Liver (tissue), 9 donors: ENCODE results near the gene EFNA2. TPM values are rescaled to one million over a fixed set of nuclear protein-coding genes. Genes with fewer than 3 reads are reported as not detected.

Experiments used
- DNase-seq: peaks from one replicate; pipeline ENCODE4 v3.0.0-alpha.2; 2017; ENCODE audit warnings: low spot score
- H3K27ac ChIP-seq, 2 donors: one replicate each; pipeline ENCODE4 v1.7.0; 2013; ENCODE audit warnings: inconsistent platforms in 2 of 2, low read length in 2 of 2, control low read depth in 1 of 2, low read depth in 1 of 2, mild to moderate bottlenecking in 1 of 2
- H3K27me3 ChIP-seq, 4 donors: one replicate each; pipeline versions ENCODE4 v1.6.1 to v1.7.0; 2013; ENCODE audit warnings: low read length in 3 of 4, inconsistent platforms in 1 of 4, mild to moderate bottlenecking in 1 of 4, moderate library complexity in 1 of 4; ENCODE audit not compliant: control insufficient read depth in 4 of 4, insufficient read depth in 4 of 4
- H3K36me3 ChIP-seq, 4 donors: one replicate each; pipeline versions ENCODE4 v1.6.1 to v1.7.0; 2013; ENCODE audit warnings: low read length in 3 of 4, mild to moderate bottlenecking in 3 of 4, low read depth in 1 of 4, moderate library complexity in 1 of 4; ENCODE audit not compliant: control insufficient read depth in 4 of 4, insufficient read depth in 3 of 4
- H3K4me1 ChIP-seq, 4 donors: one replicate each; pipeline versions ENCODE4 v1.6.1 to v1.7.0; 2013; ENCODE audit warnings: low read length in 3 of 4, mild to moderate bottlenecking in 3 of 4, moderate library complexity in 1 of 4; ENCODE audit not compliant: control insufficient read depth in 4 of 4, insufficient read depth in 4 of 4
- H3K4me3 ChIP-seq, 3 donors: one replicate each; pipeline versions ENCODE4 v1.6.1 to v1.7.0; 2013; ENCODE audit warnings: low read length in 3 of 3, control low read depth in 1 of 3, low read depth in 1 of 3, mild to moderate bottlenecking in 1 of 3
- H3K9ac ChIP-seq, 2 donors: one replicate each; pipeline ENCODE4 v1.7.0; 2013; ENCODE audit warnings: low read length in 2 of 2, mild to moderate bottlenecking in 2 of 2, moderate library complexity in 2 of 2, control low read depth in 1 of 2, low read depth in 1 of 2
- H3K9me3 ChIP-seq, 4 donors: one replicate each; pipeline versions ENCODE4 v1.6.1 to v1.7.0; 2013; ENCODE audit warnings: low read length in 3 of 4; ENCODE audit not compliant: control insufficient read depth in 4 of 4
- ATF3 ChIP-seq: IDR thresholded peaks from 2 replicates; pipeline ENCODE4 v1.6.1; 2016; ENCODE audit warnings: antibody characterized with exemption
- CTCF ChIP-seq: fragments of 150-350 bp; IDR thresholded peaks from 2 replicates; pipeline ENCODE4 v1.5.1; 2017; ENCODE audit warnings: improper control_type of control experiment, low read depth, low read length; ENCODE audit not compliant: missing input control
- EGR1 ChIP-seq, 2 donors: IDR thresholded peaks; 2 replicates each; pipeline ENCODE4 v1.6.1; 2016 to 2018; ENCODE audit warnings: antibody characterized with exemption in 2 of 2, low read depth in 2 of 2
- FOXA1 ChIP-seq: IDR thresholded peaks from 2 replicates; pipeline ENCODE4 v1.6.1; 2016; ENCODE audit warnings: antibody characterized with exemption
- FOXA2 ChIP-seq: IDR thresholded peaks from 2 replicates; pipeline ENCODE4 v1.6.1; 2016; ENCODE audit warnings: antibody characterized with exemption
- GABPA ChIP-seq, 2 donors: IDR thresholded peaks in 1 of 2; conservative IDR thresholded peaks in 1 of 2; 2 replicates each; pipeline ENCODE4 v1.6.1; 2016; ENCODE audit warnings: antibody characterized with exemption in 2 of 2, mild to moderate bottlenecking in 1 of 2, moderate library complexity in 1 of 2
- HNF4A ChIP-seq, 2 donors: conservative IDR thresholded peaks; 2 replicates each; pipeline ENCODE4 v1.6.1; 2016; ENCODE audit warnings: antibody characterized with exemption in 2 of 2, mild to moderate bottlenecking in 2 of 2
- HNF4G ChIP-seq: IDR thresholded peaks from 2 replicates; pipeline ENCODE4 v1.6.1; 2016; ENCODE audit warnings: antibody characterized with exemption
- JUND ChIP-seq, 2 donors: IDR thresholded peaks; 2 replicates each; pipeline ENCODE4 v1.6.1; 2016; ENCODE audit warnings: antibody characterized with exemption in 2 of 2
- MAX ChIP-seq: IDR thresholded peaks from 2 replicates; pipeline ENCODE4 v1.6.1; 2016; ENCODE audit warnings: antibody characterized with exemption
- NR2F2 ChIP-seq: IDR thresholded peaks from 2 replicates; pipeline ENCODE4 v1.6.1; 2016; ENCODE audit warnings: antibody characterized with exemption
- RAD21 ChIP-seq, 2 donors: IDR thresholded peaks; 2 replicates each; pipeline ENCODE4 v1.6.1; 2016; ENCODE audit warnings: antibody characterized with exemption in 2 of 2, mild to moderate bottlenecking in 2 of 2
- REST ChIP-seq: IDR thresholded peaks from 2 replicates; pipeline ENCODE4 v1.6.1; 2016; ENCODE audit warnings: antibody characterized with exemption, mild to moderate bottlenecking
- RXRA ChIP-seq, 2 donors: IDR thresholded peaks; 2 replicates each; pipeline ENCODE4 v1.6.1; 2017 to 2018; ENCODE audit warnings: antibody characterized with exemption in 2 of 2, mild to moderate bottlenecking in 1 of 2
- SP1 ChIP-seq: IDR thresholded peaks from 2 replicates; pipeline ENCODE4 v1.6.1; 2018; ENCODE audit warnings: antibody characterized with exemption, mild to moderate bottlenecking
- TAF1 ChIP-seq: conservative IDR thresholded peaks from 2 replicates; pipeline ENCODE4 v1.6.1; 2016; ENCODE audit warnings: antibody characterized with exemption, mild to moderate bottlenecking
- YY1 ChIP-seq: IDR thresholded peaks from 2 replicates; pipeline ENCODE4 v1.6.1; 2016; ENCODE audit warnings: antibody characterized with exemption, mild to moderate bottlenecking
- ZBTB33 ChIP-seq: IDR thresholded peaks from 2 replicates; pipeline ENCODE4 v1.6.1; 2016; ENCODE audit warnings: antibody characterized with exemption
- WGBS: extraction: QIAGEN DNeasy Blood & Tissue Kit; methylation state at CpG from one replicate; pipeline ENCODE4 v1.1.7; 2013; 5-methylcytosine and 5-hydroxymethylcytosine counted together
- polyA plus RNA-seq, 2 donors: library from polyadenylated mRNA; stranded (reverse) in 1 of 2; unstranded in 1 of 2; fragments of 200-250 nt in 1 of 2; fragments of >200 nt in 1 of 2; fragmentation: Nextera tagmentation in 1 of 2; extraction: Ambion mirVana in 1 of 2; gene quantifications; one replicate each; pipeline versions ENCODE4 v1.2.1 to v1.2.3, GENCODE V29; 2013 to 2015
- total RNA-seq, 2 donors: library from RNA; depleted of rRNA; stranded (reverse); fragments of >200 nt; gene quantifications; one replicate each; pipeline ENCODE4 v1.2.3, GENCODE V29; 2014
- donor health status: healthy.
- donor health status: healthy.
- donor health status: healthy.
- donor health status: healthy.
- donor health status: healthy.

EFNA2 gene
- total and polyA plus RNA-seq, 4 donors, result 0.98 to 9.8 (median 4.3) TPM

- Histone ChIP-seq H3K4me3 (peak overlapping the region in 1 of 3 donors; percentile 54), H3K27me3 (no peaks in the 10 kb centered on the region), H3K36me3 (peaks cover 0 to 5% (median 4%) of the 10 kb centered on the region in 4 donors), H3K4me1 (peaks cover 15 to 46% (median 35%) of the 10 kb centered on the region in 4 donors), H3K9ac (no peak overlapping the region), H3K9me3 (no peaks in the 10 kb centered on the region), H3K27ac (peak overlapping the region; percentile 82 to 90)
- 63% methylated on average over 18 of the region's 18 CpGs for WGBS
- no peak for TF ChIP-seq CTCF
- TF ChIP-seq GABPA (IDR thresholded peaks at IDR 0.05 in 1 of 2, conservative IDR thresholded peaks at IDR 0.05 in 1 of 2), result no peak
- TF ChIP-seq TAF1, result no peak
- no peak for TF ChIP-seq RXRA (IDR thresholded peaks at IDR 0.05)
- no peak for TF ChIP-seq SP1
- DNase-seq, result no peak
Observed at GRCh38 chr19:1282588-1283206, 3.0 kb upstream of the EFNA2 start.

- Histone ChIP-seq H3K9me3 (no peaks in the 10 kb centered on the region), H3K4me3 (peak overlapping the region; percentile 27 to 55 (median 54)), H3K27me3 (no peaks in the 10 kb centered on the region), H3K9ac (peak overlapping the region in 1 of 2 donors; percentile 30), H3K36me3 (peaks cover 0 to 5% (median 4%) of the 10 kb centered on the region in 4 donors), H3K4me1 (peaks cover 15 to 51% (median 35%) of the 10 kb centered on the region in 4 donors), H3K27ac (peak overlapping the region; percentile 82 to 90)
- 23% methylated on average over 29 of the region's 29 CpGs for WGBS
- DNase-seq, result no peak
- peak; percentile 43 for TF ChIP-seq YY1
- TF ChIP-seq RAD21 (IDR thresholded peaks at IDR 0.05), result peak in 1 of 2 donors; percentile 27
- TF ChIP-seq SP1, result peak; percentile 67
- TF ChIP-seq HNF4G, result peak; percentile 73
- TF ChIP-seq FOXA1, result no peak
- TF ChIP-seq FOXA2, result no peak
- TF ChIP-seq ZBTB33, result no peak
- TF ChIP-seq MAX, result no peak
- TF ChIP-seq EGR1 (IDR thresholded peaks at IDR 0.05; ENCODE audit: low read depth in 2 of 2), result peak in 1 of 2 donors; percentile 50
- no peak for TF ChIP-seq GABPA (IDR thresholded peaks at IDR 0.05 in 1 of 2, conservative IDR thresholded peaks at IDR 0.05 in 1 of 2)
- no peak for TF ChIP-seq CTCF
- TF ChIP-seq TAF1, result no peak
- TF ChIP-seq NR2F2, result peak; percentile 90
- peak; percentile 91 to 92 for TF ChIP-seq HNF4A (conservative IDR thresholded peaks at IDR 0.05)
- TF ChIP-seq ATF3, result no peak
- peak; percentile 97 to 98 for TF ChIP-seq RXRA (IDR thresholded peaks at IDR 0.05)
- peak in 1 of 2 donors; percentile 25 for TF ChIP-seq JUND (IDR thresholded peaks at IDR 0.05)
- TF ChIP-seq REST, result no peak
Observed at GRCh38 chr19:1283207-1283916, 2.3 kb upstream of the EFNA2 start.
